B cell (primary cell): ENCODE data around the gene PSTPIP1. TPM values are rescaled to one million over a fixed set of nuclear protein-coding genes. Genes with fewer than 3 reads are reported as not detected.

Experiments used
- ATAC-seq: fragments of 200-7000 bp; cut with Tn5 transposase; one replicate; pipeline ENCODE4 v1.10.0; 2021; ENCODE audit warnings: low read depth, mild to moderate bottlenecking, moderate number of reproducible peaks, moderate library complexity
- CTCF ChIA-PET: fragments of 350-600 bp; sonication (Branson Sonifier 250); formaldehyde crosslinking; loops from one replicate; lab custom pipeline; 2021; ENCODE audit warnings: antibody characterized with exemption, inconsistent platforms; lab: Charles Lee
- POLR2A ChIA-PET: fragments of 350-600 bp; sonication (Branson Sonifier 250); formaldehyde crosslinking; loops from one replicate; lab custom pipeline; 2021; ENCODE audit warnings: antibody characterized with exemption; lab: Charles Lee
- DNase-seq: peaks from one replicate; pipeline ENCODE4 v3.0.0; 2013
- H2AFZ ChIP-seq: 2 replicates; pipeline ENCODE4 v1.6.1; 2012; ENCODE audit warnings: mild to moderate bottlenecking, low read depth, low read length; ENCODE audit not compliant: insufficient read depth, poor library complexity, severe bottlenecking
- H3K27ac ChIP-seq, 2 donors: 1 replicate in 1 of 2; 2 replicates in 1 of 2; pipeline ENCODE4 v1.5.1; 2012 to 2013; ENCODE audit warnings: low read length in 2 of 2, mild to moderate bottlenecking in 2 of 2, moderate library complexity in 1 of 2
- H3K27me3 ChIP-seq, 4 experiments: fragments of 200-600 bp in 1 of 4; sonication (generic) in 1 of 4; replicated peaks in 1 of 4; 1 replicate in 2 of 4; 2 replicates in 2 of 4; pipeline versions ENCODE4 v1.6.1 to v1.7.0; 2013 to 2016; ENCODE audit warnings: low read length in 3 of 4, mild to moderate bottlenecking in 2 of 4, mixed read lengths in 1 of 4, moderate library complexity in 1 of 4; ENCODE audit not compliant: insufficient read depth in 4 of 4, control insufficient read depth in 3 of 4; ENCODE audit errors: control extremely low read depth in 1 of 4
- H3K36me3 ChIP-seq, 2 experiments: replicated peaks in 1 of 2; 1 replicate in 1 of 2; 2 replicates in 1 of 2; pipeline versions ENCODE4 v1.6.1 to v1.7.1; 2013; ENCODE audit warnings: low read length in 1 of 2; ENCODE audit not compliant: insufficient read depth in 2 of 2, control insufficient read depth in 1 of 2; ENCODE audit errors: control extremely low read depth in 1 of 2, extremely low read depth in 1 of 2
- H3K4me1 ChIP-seq, 2 donors: fragments of 200-600 bp in 1 of 2; sonication (generic) in 1 of 2; 1 replicate in 1 of 2; 2 replicates in 1 of 2; pipeline versions ENCODE4 v1.5.1 to v1.6.1; 2013 to 2017; ENCODE audit warnings: low read length in 2 of 2; ENCODE audit not compliant: control insufficient read depth in 2 of 2, insufficient read depth in 2 of 2
- H3K4me2 ChIP-seq: replicated peaks from 2 replicates; pipeline ENCODE3; 2012; ENCODE audit warnings: mild to moderate bottlenecking, low read depth, low read length; ENCODE audit not compliant: poor library complexity, severe bottlenecking
- H3K4me3 ChIP-seq, 5 experiments: fragments of 200-600 bp in 1 of 5; sonication (generic) in 1 of 5; 1 replicate in 3 of 5; 2 replicates in 2 of 5; pipeline versions ENCODE4 v1.5.1 to v1.7.0; 2011 to 2016; ENCODE audit warnings: low read length in 4 of 5, mild to moderate bottlenecking in 4 of 5, low read depth in 2 of 5, control low read depth in 1 of 5, moderate library complexity in 1 of 5; ENCODE audit not compliant: insufficient read depth in 1 of 5; ENCODE audit errors: control extremely low read depth in 1 of 5, extremely low read depth in 1 of 5
- H3K79me2 ChIP-seq: fragments of 200-600 bp; sonication (generic); one replicate; pipeline ENCODE4 v1.6.0; 2016; ENCODE audit warnings: low read length; ENCODE audit not compliant: control insufficient read depth, insufficient read depth
- H3K9ac ChIP-seq: fragments of 200-600 bp; sonication (generic); 2 replicates; pipeline ENCODE4 v1.6.1; 2017; ENCODE audit warnings: mild to moderate bottlenecking, low read length, moderate library complexity
- H3K9me3 ChIP-seq, 3 donors: one replicate each; pipeline versions ENCODE4 v1.6.1 to v1.7.1; 2013; ENCODE audit warnings: low read length in 2 of 3; ENCODE audit not compliant: control insufficient read depth in 2 of 3, insufficient read depth in 1 of 3; ENCODE audit errors: control extremely low read depth in 1 of 3
- H4K20me1 ChIP-seq: 2 replicates; pipeline ENCODE4 v1.6.0; 2012; ENCODE audit warnings: mild to moderate bottlenecking, low read length; ENCODE audit not compliant: insufficient read depth, control insufficient read depth, poor library complexity, severe bottlenecking
- H3K27ac Mint-ChIP-seq: one replicate; pipeline ENCODE4 v1.8.0; 2021; ENCODE audit warnings: mixed read lengths
- H3K27me3 Mint-ChIP-seq: one replicate; pipeline ENCODE4 v1.8.0; 2021; ENCODE audit warnings: mixed read lengths
- H3K4me1 Mint-ChIP-seq: one replicate; pipeline ENCODE4 v1.8.0; 2021; ENCODE audit warnings: mixed read lengths
- H3K4me3 Mint-ChIP-seq: one replicate; pipeline ENCODE4 v1.8.0; 2021; ENCODE audit warnings: mixed read lengths
- H3K9me3 Mint-ChIP-seq: one replicate; pipeline ENCODE4 v1.8.0; 2022; ENCODE audit warnings: mixed read lengths; ENCODE audit not compliant: insufficient read depth
- EZH2 ChIP-seq: IDR thresholded peaks from 2 replicates; pipeline ENCODE4 v1.6.1; 2012; ENCODE audit warnings: borderline replicate concordance, low read depth, mild to moderate bottlenecking, moderate library complexity, low read length; ENCODE audit not compliant: insufficient read depth, poor library complexity, severe bottlenecking
- WGBS: methylation state at CpG from one replicate; pipeline ENCODE4 v1.1.5; 2013; ENCODE audit warnings: missing lambda C conversion rate; ENCODE audit not compliant: insufficient coverage; 5-methylcytosine and 5-hydroxymethylcytosine counted together
- intact Hi-C: fragments of 100-400 bp; cut with micrococcal nuclease; formaldehyde crosslinking; loops from one replicate; pipeline ENCODE4 v1.10.0; 2022
- polyA plus RNA-seq: library from polyadenylated mRNA; depleted of rRNA; stranded (reverse); fragments of >200 nt; gene quantifications from 2 replicates; pipeline ENCODE4 v1.2.3, GENCODE V29; 2012
- total RNA-seq, 2 donors: library from RNA; stranded (reverse); fragments of 120-200 nt in 1 of 2; gene quantifications; 1 replicate in 1 of 2; 2 replicates in 1 of 2; pipeline versions ENCODE4 v1.2.3 to v1.2.4, GENCODE V29; 2013 to 2022
- TF ChIP-seq, protein P1 (sequence below): fragments of 200-600 bp; IDR thresholded peaks from one replicate; pipeline ENCODE4 v1.8.0; 2022; ENCODE audit warnings: antibody characterized with exemption, mild to moderate bottlenecking

The PSTPIP1 gene
- total and polyA plus RNA-seq, 2 donors (not counting 1 experiment from before 2014, with no cell fraction given), result 69.0 to 79.3 TPM

DNA sequence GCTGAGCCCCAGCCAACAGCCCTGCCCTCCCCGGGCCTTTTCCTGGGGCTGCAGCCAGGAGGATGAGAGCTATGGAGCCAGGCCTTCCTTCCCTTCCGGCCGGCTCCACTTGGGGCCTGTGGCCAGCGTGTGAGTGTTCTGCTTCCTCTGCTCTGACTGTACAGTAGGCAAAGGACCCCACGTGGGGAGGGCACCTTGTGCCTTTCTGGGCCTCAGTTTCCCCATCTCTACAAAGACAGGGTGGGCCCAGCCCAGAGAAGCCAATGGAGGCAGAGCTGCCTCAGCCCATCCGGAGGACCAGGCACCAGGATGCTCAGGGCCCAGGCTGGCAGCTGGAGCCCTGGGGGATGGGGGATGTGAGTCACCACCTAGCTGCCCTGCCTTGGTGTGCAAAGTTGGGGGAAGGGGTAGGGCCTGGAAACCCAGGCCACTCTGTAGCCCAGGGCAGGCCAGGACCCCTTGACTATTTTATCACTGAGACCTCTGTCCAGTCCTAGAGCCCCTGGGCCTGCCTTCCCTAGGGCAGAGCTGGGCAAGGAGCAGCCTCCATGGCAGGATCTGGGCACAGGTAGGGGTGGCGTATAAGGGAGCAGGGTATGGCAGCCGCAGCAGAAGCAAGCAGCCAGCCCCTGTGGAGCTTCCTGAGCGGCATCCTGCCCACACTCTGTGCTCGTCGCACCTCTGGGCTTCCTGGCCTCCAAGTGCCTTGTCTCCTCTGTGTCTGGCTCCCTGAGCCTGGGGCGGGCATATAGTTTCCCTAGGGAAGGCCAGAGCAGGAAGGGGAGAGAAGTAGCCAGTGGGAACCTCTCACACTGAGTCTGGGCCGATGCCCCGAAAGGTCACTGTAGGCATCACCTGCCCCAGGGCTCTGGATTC, 1.8 kb downstream of the PSTPIP1 start:
- no peak overlapping the region for H2AFZ ChIP-seq
- peaks cover 7 to 29% of the 10 kb centered on the region in 2 experiments for H3K36me3 ChIP-seq
- H3K27me3 ChIP-seq, result no peaks in the 10 kb centered on the region
- H3K4me3 ChIP-seq, result peak overlapping the region; percentile 11 to 86 (median 79)
- H3K9ac ChIP-seq, result peak overlapping the region; percentile 91
- peaks cover 58% of the 10 kb centered on the region for H3K4me1 Mint-ChIP-seq
- H3K9me3 ChIP-seq, result no peaks in the 10 kb centered on the region
- no peaks in the 10 kb centered on the region for H3K27me3 Mint-ChIP-seq
- peaks cover 49 to 70% of the 10 kb centered on the region in 2 donors for H3K4me1 ChIP-seq
- peak overlapping the region; percentile 100 for H3K27ac Mint-ChIP-seq
- peaks cover 41% of the 10 kb centered on the region for H4K20me1 ChIP-seq
- peaks cover 74% of the 10 kb centered on the region for H3K79me2 ChIP-seq
- POLR2A ChIA-PET, result no interaction called here
- no peak overlapping the region for H3K27ac ChIP-seq
- DNase-seq (no peak), ATAC-seq (no peak)
- H3K4me2 ChIP-seq, result peak overlapping the region; percentile 96
- no peaks in the 10 kb centered on the region for H3K9me3 Mint-ChIP-seq
- WGBS, result 61% methylated on average over 13 of the region's 14 CpGs
- H3K4me3 Mint-ChIP-seq, result peak overlapping the region; percentile 99
- TF ChIP-seq, protein P1, sequence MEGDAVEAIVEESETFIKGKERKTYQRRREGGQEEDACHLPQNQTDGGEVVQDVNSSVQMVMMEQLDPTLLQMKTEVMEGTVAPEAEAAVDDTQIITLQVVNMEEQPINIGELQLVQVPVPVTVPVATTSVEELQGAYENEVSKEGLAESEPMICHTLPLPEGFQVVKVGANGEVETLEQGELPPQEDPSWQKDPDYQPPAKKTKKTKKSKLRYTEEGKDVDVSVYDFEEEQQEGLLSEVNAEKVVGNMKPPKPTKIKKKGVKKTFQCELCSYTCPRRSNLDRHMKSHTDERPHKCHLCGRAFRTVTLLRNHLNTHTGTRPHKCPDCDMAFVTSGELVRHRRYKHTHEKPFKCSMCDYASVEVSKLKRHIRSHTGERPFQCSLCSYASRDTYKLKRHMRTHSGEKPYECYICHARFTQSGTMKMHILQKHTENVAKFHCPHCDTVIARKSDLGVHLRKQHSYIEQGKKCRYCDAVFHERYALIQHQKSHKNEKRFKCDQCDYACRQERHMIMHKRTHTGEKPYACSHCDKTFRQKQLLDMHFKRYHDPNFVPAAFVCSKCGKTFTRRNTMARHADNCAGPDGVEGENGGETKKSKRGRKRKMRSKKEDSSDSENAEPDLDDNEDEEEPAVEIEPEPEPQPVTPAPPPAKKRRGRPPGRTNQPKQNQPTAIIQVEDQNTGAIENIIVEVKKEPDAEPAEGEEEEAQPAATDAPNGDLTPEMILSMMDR, result no peak
- TF ChIP-seq EZH2, result no peak
- CTCF ChIA-PET, result interaction anchor here (3.0 kb wide), 1 partner anchor 26 kb away, joined by 11 read pairs; no protein-coding TSS in a partner anchor
- intact Hi-C loops, result loop anchor here (5.0 to 10.0 kb wide), 2 partner anchors 76 to 92 kb away; partner anchors contain the start of genes SCAPER and TSPAN3
